Measurements from ENCODE around the gene ARHGAP25. TPM values are rescaled to one million over a fixed set of nuclear protein-coding genes. Genes with fewer than 3 reads are reported as not detected.

ARHGAP25 gene
- total and polyA plus RNA-seq, 2 donors (not counting 3 experiments of a cell fraction or from before 2014, with no cell fraction given) = 0.50 to 2.0 TPM

DNA sequence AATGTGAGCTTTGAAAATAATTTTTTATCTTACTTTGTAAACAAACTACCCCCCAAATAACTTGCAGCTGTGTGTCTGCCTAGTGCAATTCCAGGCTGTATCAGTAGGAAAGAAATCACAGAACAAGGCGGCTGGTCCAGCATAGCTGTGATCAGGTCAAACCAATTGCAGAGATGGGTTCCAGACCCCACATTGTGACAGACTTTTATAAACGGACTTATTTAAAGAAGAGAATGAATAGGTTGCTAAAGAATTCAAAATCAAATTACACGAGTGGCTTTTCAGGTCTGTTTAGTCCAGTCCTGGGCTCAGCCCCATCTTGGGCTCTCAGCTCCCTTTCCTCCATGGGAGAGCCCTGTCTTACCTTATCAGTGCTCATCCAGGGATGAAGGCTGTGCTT lies 125.5 kb downstream of the ARHGAP25 start:
- Histone ChIP-seq H2AFZ (ENCODE audit: low read depth, low read length) (no peak overlapping the region), H3K9ac (replicated peaks; ENCODE audit: extremely low read depth, insufficient read depth, low read length) (no peak overlapping the region), H3K9me1 (replicated peaks; ENCODE audit: control insufficient read depth, extremely low read depth, insufficient read depth, low read length) (no peaks in the 10 kb centered on the region), H3K27ac (ENCODE audit: insufficient read depth, low read depth, low read length) (no peak overlapping the region), H3K36me3 (ENCODE audit: control insufficient read depth in 2 of 2, extremely low read depth in 1 of 2, insufficient read depth in 2 of 2, low read length in 2 of 2) (no peaks in the 10 kb centered on the region), H4K20me1 (replicated peaks; ENCODE audit: control insufficient read depth, extremely low read depth, insufficient read depth, low read length) (no peaks in the 10 kb centered on the region), H3K79me2 (ENCODE audit: control insufficient read depth, insufficient read depth, low read length) (no peaks in the 10 kb centered on the region), H3K4me1 (ENCODE audit: control insufficient read depth, extremely low read depth, insufficient read depth, low read length) (no peaks in the 10 kb centered on the region), H3K4me3 (replicated peaks in 1 of 3; ENCODE audit: insufficient read depth in 1 of 3, low read depth in 1 of 3, low read length in 3 of 3) (no peak overlapping the region), H3K9me3 (replicated peaks; ENCODE audit: control insufficient read depth, insufficient read depth, low read length) (no peaks in the 10 kb centered on the region), H3K27me3 (ENCODE audit: control insufficient read depth in 2 of 2, insufficient read depth in 2 of 2, low read length in 2 of 2) (peaks cover 0 to 7% of the 10 kb centered on the region in 2 experiments), H3K4me2 (ENCODE audit: insufficient read depth, low read length) (no peak overlapping the region)
- intact Hi-C loops (cut with micrococcal nuclease) = no loop called here
- no peak for DNase-seq (ENCODE audit: low read depth, low spot score)
- FAIRE-seq = no peak
- TF ChIP-seq GATA2 (IDR thresholded peaks at IDR 0.05; ENCODE audit: insufficient read depth, insufficient read length, low read depth, low read length) (no peak), MYC (IDR thresholded peaks at IDR 0.05; ENCODE audit: low read depth, low read length) (no peak), POLR2AphosphoS5 (IDR thresholded peaks at IDR 0.05; ENCODE audit: insufficient read depth, low read depth, low read length) (no peak), POLR2A (IDR thresholded peaks at IDR 0.05; ENCODE audit: low read depth, low read length) (no peak), CTCF (IDR thresholded peaks at IDR 0.05; ENCODE audit: extremely low read depth in 1 of 2, insufficient read depth in 1 of 2, low read depth in 1 of 2, low read length in 2 of 2) (no peak), EZH2 (IDR thresholded peaks at IDR 0.05; ENCODE audit: borderline replicate concordance, low read depth, low read length, severe bottlenecking) (no peak), FOS (IDR thresholded peaks at IDR 0.05; ENCODE audit: borderline replicate concordance, insufficient read depth, low read length) (no peak), JUN (IDR thresholded peaks at IDR 0.05; ENCODE audit: borderline replicate concordance, insufficient read depth, insufficient read length, low read depth) (no peak)
- TF ChIP-seq, protein P1, sequence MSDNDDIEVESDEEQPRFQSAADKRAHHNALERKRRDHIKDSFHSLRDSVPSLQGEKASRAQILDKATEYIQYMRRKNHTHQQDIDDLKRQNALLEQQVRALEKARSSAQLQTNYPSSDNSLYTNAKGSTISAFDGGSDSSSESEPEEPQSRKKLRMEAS (IDR thresholded peaks at IDR 0.05; ENCODE audit: insufficient read depth, insufficient read length) = no peak
- ChIA-PET POLR2A (no interaction called here), CTCF (interaction anchor here (0.7 to 1.7 kb wide), 4 partner anchors 10 to 47 kb away, joined by 3 to 5 read pairs (median 4); no protein-coding TSS in a partner anchor)
- no TSS peak for BruUV-seq (replicated peaks)
- dilution Hi-C loops (cut with MboI; ENCODE audit: extremely low pct_ligation_motif_present, low sequenced_read_pairs) = no loop called here

All from endothelial cell of umbilical vein (primary cell).